Measurements from ENCODE around the gene ENDOV. TPM values are rescaled to one million over a fixed set of nuclear protein-coding genes. Genes with fewer than 3 reads are reported as not detected.

The ENDOV gene
- total RNA-seq, 4 donors from 2014 or later, result 9.1 to 14.7 (median 13.0) TPM

DNA sequence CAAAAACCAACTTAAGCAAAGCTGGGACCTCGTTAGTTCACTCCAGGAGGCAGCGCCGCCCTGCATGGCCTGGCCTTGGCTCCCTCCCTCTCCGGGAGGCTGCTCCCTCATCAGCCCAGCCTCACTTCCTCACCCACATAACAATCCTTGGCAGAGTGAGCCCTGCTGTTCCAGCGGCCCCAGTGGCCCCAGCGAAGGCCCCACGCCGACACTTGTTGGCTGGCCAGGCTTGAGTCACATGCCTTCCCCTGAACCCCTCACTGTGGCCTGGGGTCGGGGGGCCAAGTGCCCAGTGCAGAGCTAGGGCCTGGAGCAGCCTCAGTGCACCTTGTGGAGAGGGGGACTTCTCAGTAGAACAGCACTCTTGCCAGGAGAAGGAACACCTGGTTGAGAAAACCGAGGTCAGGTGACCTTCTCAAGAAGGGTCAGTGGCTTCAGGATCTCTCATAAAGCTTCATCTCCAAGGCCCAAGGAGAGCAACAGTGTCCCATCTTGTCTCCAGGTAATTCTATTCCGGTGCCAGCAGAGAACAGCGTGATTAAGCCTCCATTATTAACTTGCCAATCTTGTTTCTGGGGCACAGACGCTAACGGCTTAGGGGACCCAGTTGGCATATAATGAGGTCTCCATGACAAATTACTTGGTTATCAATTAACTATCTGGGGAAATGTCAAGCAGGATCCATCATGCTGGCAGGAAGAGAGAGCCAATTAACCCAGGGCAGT lies 26.8 kb downstream of the ENDOV start:
- 91% methylated on average over 8 of the region's 14 CpGs for WGBS
- no peak overlapping the region for H3K27ac ChIP-seq (replicated peaks in 1 of 4)

DNA sequence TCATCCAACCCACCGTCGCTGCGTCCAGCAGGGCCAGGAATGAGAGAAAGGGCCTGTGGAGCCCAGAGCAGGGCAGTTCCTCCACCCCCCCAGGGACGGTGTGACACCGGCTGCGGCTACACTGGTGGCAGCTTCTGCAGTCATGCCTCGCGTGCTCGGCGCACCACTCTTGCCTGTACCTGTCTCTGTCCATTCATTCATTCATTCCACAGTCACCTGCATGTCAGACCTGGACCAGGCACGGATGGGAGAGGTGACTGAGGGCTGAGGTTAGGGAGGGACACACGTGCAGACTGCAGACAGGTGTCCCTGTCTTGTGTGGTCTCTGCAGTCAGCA lies 27.3 kb downstream of the ENDOV start:
- Histone ChIP-seq H3K4me1 (peaks cover 0 to 5% (median 0%) of the 10 kb centered on the region in 4 donors), H3K27me3 (no peaks in the 10 kb centered on the region), H3K4me3 (no peak overlapping the region), H3K36me3 (peaks cover 0 to 9% (median 3%) of the 10 kb centered on the region in 4 donors), H3K27ac (replicated peaks in 1 of 4) (no peak overlapping the region), H3K9me3 (no peaks in the 10 kb centered on the region)
- no peak for DNase-seq (ENCODE audit: extremely low spot score)
- 88% methylated on average over 12 of the region's 12 CpGs for WGBS
- intact Hi-C loops (cut with DNase I), result no loop called here
- no peak for TF ChIP-seq POLR2AphosphoS5 (IDR thresholded peaks at IDR 0.05)
- TF ChIP-seq EP300 (IDR thresholded peaks at IDR 0.05), result no peak
- TF ChIP-seq, protein P1, sequence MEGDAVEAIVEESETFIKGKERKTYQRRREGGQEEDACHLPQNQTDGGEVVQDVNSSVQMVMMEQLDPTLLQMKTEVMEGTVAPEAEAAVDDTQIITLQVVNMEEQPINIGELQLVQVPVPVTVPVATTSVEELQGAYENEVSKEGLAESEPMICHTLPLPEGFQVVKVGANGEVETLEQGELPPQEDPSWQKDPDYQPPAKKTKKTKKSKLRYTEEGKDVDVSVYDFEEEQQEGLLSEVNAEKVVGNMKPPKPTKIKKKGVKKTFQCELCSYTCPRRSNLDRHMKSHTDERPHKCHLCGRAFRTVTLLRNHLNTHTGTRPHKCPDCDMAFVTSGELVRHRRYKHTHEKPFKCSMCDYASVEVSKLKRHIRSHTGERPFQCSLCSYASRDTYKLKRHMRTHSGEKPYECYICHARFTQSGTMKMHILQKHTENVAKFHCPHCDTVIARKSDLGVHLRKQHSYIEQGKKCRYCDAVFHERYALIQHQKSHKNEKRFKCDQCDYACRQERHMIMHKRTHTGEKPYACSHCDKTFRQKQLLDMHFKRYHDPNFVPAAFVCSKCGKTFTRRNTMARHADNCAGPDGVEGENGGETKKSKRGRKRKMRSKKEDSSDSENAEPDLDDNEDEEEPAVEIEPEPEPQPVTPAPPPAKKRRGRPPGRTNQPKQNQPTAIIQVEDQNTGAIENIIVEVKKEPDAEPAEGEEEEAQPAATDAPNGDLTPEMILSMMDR (IDR thresholded peaks at IDR 0.05), result no peak
- TF ChIP-seq POLR2A (IDR thresholded peaks at IDR 0.05; ENCODE audit: low read depth), result no peak

More for the DNA sequence above, 26.8 kb downstream of the ENDOV start:
- Histone ChIP-seq H3K4me1 (peaks cover 0 to 5% (median 0%) of the 10 kb centered on the region in 4 donors), H3K27me3 (no peaks in the 10 kb centered on the region), H3K36me3 (peaks cover 0 to 13% (median 4%) of the 10 kb centered on the region in 4 donors), H3K4me3 (no peak overlapping the region), H3K9me3 (no peaks in the 10 kb centered on the region)
- intact Hi-C loops (cut with DNase I), result no loop called here
- DNase-seq (ENCODE audit: extremely low spot score), result no peak
- no peak for TF ChIP-seq EP300 (IDR thresholded peaks at IDR 0.05)
- TF ChIP-seq POLR2AphosphoS5 (IDR thresholded peaks at IDR 0.05), result no peak
- TF ChIP-seq, protein P1 (IDR thresholded peaks at IDR 0.05), result no peak
- TF ChIP-seq POLR2A (IDR thresholded peaks at IDR 0.05; ENCODE audit: low read depth), result no peak

DNA sequence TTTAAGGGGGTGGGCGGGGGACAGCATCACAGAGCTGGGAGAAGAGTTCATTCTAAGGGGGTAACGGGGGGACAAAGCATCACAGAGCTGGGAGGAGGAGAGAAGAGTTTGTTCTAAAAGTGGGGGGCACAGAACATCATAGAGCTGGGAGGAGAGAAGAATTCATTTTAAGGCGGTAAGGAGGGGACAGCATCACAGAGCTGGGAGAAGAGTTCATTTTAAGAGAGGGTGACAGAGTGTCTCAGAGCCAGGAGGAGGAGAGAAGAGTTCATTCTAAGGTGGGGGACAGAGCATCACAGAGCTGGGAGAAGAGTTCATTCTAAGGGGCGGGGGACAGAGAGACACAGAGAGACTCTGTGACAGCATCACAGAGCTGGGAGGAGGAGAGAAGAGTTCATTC lies 27.8 kb downstream of the ENDOV start:
- Histone ChIP-seq H3K4me1 (peaks cover 0 to 5% (median 0%) of the 10 kb centered on the region in 4 donors), H3K4me3 (no peak overlapping the region), H3K27me3 (no peaks in the 10 kb centered on the region), H3K36me3 (peaks cover 0 to 6% (median 0%) of the 10 kb centered on the region in 4 donors), H3K27ac (replicated peaks in 1 of 4) (no peak overlapping the region), H3K9me3 (no peaks in the 10 kb centered on the region)
- 89% methylated on average over 4 of the region's 4 CpGs for WGBS
- no peak for DNase-seq (ENCODE audit: extremely low spot score)
- intact Hi-C loops (cut with DNase I), result no loop called here
- no peak for TF ChIP-seq EP300 (IDR thresholded peaks at IDR 0.05)
- TF ChIP-seq, protein P1 (IDR thresholded peaks at IDR 0.05), result no peak
- TF ChIP-seq POLR2AphosphoS5 (IDR thresholded peaks at IDR 0.05), result no peak

DNA sequence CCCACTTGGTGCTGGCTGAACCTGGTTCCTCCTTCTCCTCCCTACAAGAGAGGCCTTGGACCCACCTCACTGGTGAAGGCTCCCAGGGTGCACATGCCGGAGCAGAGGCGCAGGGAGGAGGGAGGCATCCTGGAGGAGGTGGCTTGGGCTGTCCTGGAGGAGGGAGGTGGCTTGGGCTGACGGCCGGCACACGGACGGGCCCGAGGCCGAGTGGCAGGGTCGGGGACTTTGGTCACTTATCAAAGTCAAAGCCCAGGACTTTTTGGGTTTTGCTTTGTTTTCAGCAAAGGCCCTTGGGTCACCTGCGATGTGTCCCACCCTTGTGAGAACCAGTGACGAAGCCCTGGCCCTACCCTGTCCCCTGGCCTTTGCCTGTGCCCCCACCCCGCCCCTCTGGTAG lies 28.5 kb downstream of the ENDOV start:
- H3K4me3 ChIP-seq, result no peak overlapping the region
- WGBS, result no CpG with 5 or more reads among the region's 12 CpGs
- TF ChIP-seq EP300 (IDR thresholded peaks at IDR 0.05) (no peak), POLR2A (IDR thresholded peaks at IDR 0.05; ENCODE audit: low read depth) (no peak), POLR2AphosphoS5 (IDR thresholded peaks at IDR 0.05) (no peak)
- TF ChIP-seq, protein P1 (IDR thresholded peaks at IDR 0.05), result no peak
- peaks cover 0 to 6% (median 0%) of the 10 kb centered on the region in 4 donors for H3K36me3 ChIP-seq
- no peak for DNase-seq (ENCODE audit: extremely low spot score)
- peaks cover 0 to 5% (median 0%) of the 10 kb centered on the region in 4 donors for H3K4me1 ChIP-seq
- no peaks in the 10 kb centered on the region for H3K9me3 ChIP-seq
- no peaks in the 10 kb centered on the region for H3K27me3 ChIP-seq
- intact Hi-C loops (cut with DNase I), result no loop called here
- H3K27ac ChIP-seq (replicated peaks in 1 of 4), result no peak overlapping the region
